Neural progenitor cell (in vitro differentiated cells): ENCODE data around the gene SLC25A22. TPM values are rescaled to one million over a fixed set of nuclear protein-coding genes. Genes with fewer than 3 reads are reported as not detected.

Experiments used
- DNase-seq: peaks from one replicate; pipeline ENCODE4 v3.0.0-alpha.2; 2016; ENCODE audit warnings: low spot score
- H2AFZ ChIP-seq: fragments of 200-600 bp; sonication (generic); replicated peaks from 2 replicates; pipeline ENCODE4 v1.6.1; 2016; ENCODE audit warnings: antibody characterized with exemption
- H3F3A ChIP-seq: fragments of 200-600 bp; sonication (generic); 2 replicates; pipeline ENCODE4 v1.6.1; 2016; ENCODE audit warnings: antibody characterized with exemption, low read depth
- H3K27ac ChIP-seq: fragments of 200-600 bp; sonication (generic); 2 replicates; pipeline ENCODE4 v1.5.1; 2016; ENCODE audit warnings: mild to moderate bottlenecking
- H3K27me3 ChIP-seq: fragments of 200-600 bp; sonication (generic); 2 replicates; pipeline ENCODE4 v1.6.1; 2016; ENCODE audit warnings: mild to moderate bottlenecking, moderate library complexity
- H3K36me3 ChIP-seq: fragments of 200-600 bp; sonication (generic); 2 replicates; pipeline ENCODE4 v1.5.1; 2016
- H3K4me1 ChIP-seq: fragments of 200-600 bp; sonication (generic); 2 replicates; pipeline ENCODE4 v1.6.1; 2016; ENCODE audit warnings: mixed run types
- H3K4me2 ChIP-seq: fragments of 200-600 bp; sonication (generic); 2 replicates; pipeline ENCODE4 v1.6.1; 2016
- H3K4me3 ChIP-seq: fragments of 200-600 bp; sonication (generic); 2 replicates; pipeline ENCODE4 v1.5.1; 2016
- H3K79me2 ChIP-seq: fragments of 200-600 bp; sonication (generic); 2 replicates; pipeline ENCODE4 v1.6.1; 2016; ENCODE audit warnings: low read depth
- H3K9ac ChIP-seq: fragments of 200-600 bp; sonication (generic); 2 replicates; pipeline ENCODE4 v1.6.1; 2016
- H3K9me3 ChIP-seq: fragments of 200-600 bp; sonication (generic); 2 replicates; pipeline ENCODE4 v1.5.1; 2016; ENCODE audit warnings: low read depth
- H4K20me1 ChIP-seq: fragments of 200-600 bp; sonication (generic); 2 replicates; pipeline ENCODE4 v1.6.1; 2016; ENCODE audit warnings: low read depth
- H3K27ac Mint-ChIP-seq: 3 replicates; pipeline ENCODE4 v1.8.0; 2021; ENCODE audit warnings: mixed read lengths
- H3K27me3 Mint-ChIP-seq: 2 replicates; pipeline ENCODE4 v1.8.0; 2022; ENCODE audit warnings: low read depth, mild to moderate bottlenecking, inconsistent platforms, moderate library complexity, mixed read lengths; ENCODE audit not compliant: insufficient read depth
- H3K36me3 Mint-ChIP-seq: 3 replicates; pipeline ENCODE4 v1.8.0; 2021; ENCODE audit warnings: mixed read lengths
- H3K4me1 Mint-ChIP-seq: 3 replicates; pipeline ENCODE4 v1.8.0; 2021; ENCODE audit warnings: mixed read lengths
- H3K4me3 Mint-ChIP-seq: 3 replicates; pipeline ENCODE4 v1.8.0; 2021; ENCODE audit warnings: mild to moderate bottlenecking, moderate library complexity, mixed read lengths
- H3K9me3 Mint-ChIP-seq: 3 replicates; pipeline ENCODE4 v1.8.0; 2020; ENCODE audit warnings: mixed read lengths
- CTCF ChIP-seq: fragments of 200-600 bp; sonication (generic); IDR thresholded peaks from 2 replicates; pipeline ENCODE4 v1.5.1; 2017; ENCODE audit warnings: antibody characterized with exemption, mild to moderate bottlenecking
- EZH2 ChIP-seq: fragments of 200-600 bp; sonication (generic); IDR thresholded peaks from 2 replicates; pipeline ENCODE4 v1.6.1; 2017; ENCODE audit warnings: antibody characterized with exemption, mild to moderate bottlenecking, moderate library complexity
- EZH2phosphoT487 ChIP-seq: fragments of 200-600 bp; sonication (generic); IDR thresholded peaks from 2 replicates; pipeline ENCODE4 v1.6.1; 2017; ENCODE audit warnings: antibody characterized with exemption
- total RNA-seq: library from RNA; depleted of rRNA; stranded (reverse); fragments of >200 nt; gene quantifications from 2 replicates; pipeline ENCODE4 v1.2.3, GENCODE V29; 2015; ENCODE audit warnings: low replicate concordance

SLC25A22 gene
- total RNA-seq, 1 donor from 2014 or later, result 11.0 TPM

GRCh38 chr11:802018-802617, 4.0 kb upstream of the SLC25A22 start:
- no peaks in the 10 kb centered on the region for H3K27me3 Mint-ChIP-seq
- H3K9me3 Mint-ChIP-seq, result no peaks in the 10 kb centered on the region
- Histone ChIP-seq H4K20me1 (peaks cover 21% of the 10 kb centered on the region), H3K79me2 (peaks cover 3% of the 10 kb centered on the region), H3K9ac (no peak overlapping the region), H3K27me3 (no peaks in the 10 kb centered on the region), H3K36me3 (no peaks in the 10 kb centered on the region), H3K27ac (no peak overlapping the region), H3F3A (peaks cover 24% of the 10 kb centered on the region), H2AFZ (no peak overlapping the region), H3K4me2 (no peak overlapping the region), H3K4me1 (peaks cover 7% of the 10 kb centered on the region), H3K4me3 (no peak overlapping the region), H3K9me3 (no peaks in the 10 kb centered on the region)
- no peak for DNase-seq
- TF ChIP-seq EZH2 (no peak), EZH2phosphoT487 (no peak), CTCF (no peak)
- peaks cover 8% of the 10 kb centered on the region for H3K4me1 Mint-ChIP-seq
- H3K27ac Mint-ChIP-seq, result no peak overlapping the region
- H3K4me3 Mint-ChIP-seq, result no peak overlapping the region
- H3K36me3 Mint-ChIP-seq, result no peaks in the 10 kb centered on the region

GRCh38 chr11:801097-801780, 3.2 kb upstream of the SLC25A22 start:
- Histone ChIP-seq H3K4me1 (peaks cover 14% of the 10 kb centered on the region), H3K36me3 (no peaks in the 10 kb centered on the region), H3K9me3 (no peaks in the 10 kb centered on the region), H3K4me3 (no peak overlapping the region), H2AFZ (no peak overlapping the region), H3K4me2 (no peak overlapping the region), H3K27me3 (no peaks in the 10 kb centered on the region), H3K79me2 (peaks cover 12% of the 10 kb centered on the region), H3K9ac (no peak overlapping the region), H3K27ac (no peak overlapping the region), H4K20me1 (peaks cover 29% of the 10 kb centered on the region), H3F3A (peaks cover 18% of the 10 kb centered on the region)
- Mint-ChIP-seq H3K36me3 (no peaks in the 10 kb centered on the region), H3K27ac (no peak overlapping the region), H3K27me3 (peaks cover 4% of the 10 kb centered on the region), H3K4me1 (peaks cover 14% of the 10 kb centered on the region), H3K9me3 (no peaks in the 10 kb centered on the region), H3K4me3 (no peak overlapping the region)
- no peak for TF ChIP-seq CTCF
- TF ChIP-seq EZH2phosphoT487, result no peak
- TF ChIP-seq EZH2, result no peak
- no peak for DNase-seq

GRCh38 chr11:800473-800872, 2.4 kb upstream of the SLC25A22 start:
- H3K27me3 Mint-ChIP-seq, result peaks cover 4% of the 10 kb centered on the region
- Histone ChIP-seq H3K4me3 (no peak overlapping the region), H3K4me2 (no peak overlapping the region), H3K79me2 (peaks cover 17% of the 10 kb centered on the region), H3K9ac (no peak overlapping the region), H4K20me1 (peaks cover 36% of the 10 kb centered on the region), H3K27me3 (no peaks in the 10 kb centered on the region), H3K27ac (no peak overlapping the region), H3F3A (peaks cover 12% of the 10 kb centered on the region), H3K4me1 (peaks cover 20% of the 10 kb centered on the region), H3K9me3 (no peaks in the 10 kb centered on the region), H2AFZ (no peak overlapping the region), H3K36me3 (no peaks in the 10 kb centered on the region)
- peaks cover 14% of the 10 kb centered on the region for H3K4me1 Mint-ChIP-seq
- H3K27ac Mint-ChIP-seq, result no peak overlapping the region
- no peak for DNase-seq
- no peaks in the 10 kb centered on the region for H3K36me3 Mint-ChIP-seq
- no peak overlapping the region for H3K4me3 Mint-ChIP-seq
- TF ChIP-seq CTCF (no peak), EZH2 (no peak), EZH2phosphoT487 (no peak)
- H3K9me3 Mint-ChIP-seq, result no peaks in the 10 kb centered on the region
